ENCODE data around the gene IFITM2.

The IFITM2 gene

DNA sequence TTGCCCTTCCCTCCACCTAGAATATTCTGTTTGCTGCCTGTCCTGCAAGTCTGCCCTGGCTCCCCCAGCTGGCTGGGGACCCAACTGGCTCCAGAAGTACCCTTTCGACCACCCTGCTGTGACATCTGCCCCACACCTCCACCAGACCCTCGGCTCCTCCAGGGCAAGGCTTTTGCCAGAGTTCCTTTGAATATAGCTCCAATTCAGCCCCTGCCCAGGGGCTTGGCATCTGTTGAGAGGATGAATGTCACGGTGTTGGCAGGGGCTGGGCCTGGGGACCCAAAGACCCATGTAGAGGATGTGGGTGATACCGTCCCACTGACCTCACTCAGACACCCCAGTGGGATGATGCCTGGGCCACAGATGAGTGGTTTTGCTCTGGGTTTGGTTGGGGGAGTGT lies 25.4 kb upstream of the IFITM2 start:
- DNase-seq, result peak; percentile 43

GRCh38 chr11:282630-283360 lies 24.8 kb upstream of the IFITM2 start:
- peak; percentile 62 for DNase-seq

DNA sequence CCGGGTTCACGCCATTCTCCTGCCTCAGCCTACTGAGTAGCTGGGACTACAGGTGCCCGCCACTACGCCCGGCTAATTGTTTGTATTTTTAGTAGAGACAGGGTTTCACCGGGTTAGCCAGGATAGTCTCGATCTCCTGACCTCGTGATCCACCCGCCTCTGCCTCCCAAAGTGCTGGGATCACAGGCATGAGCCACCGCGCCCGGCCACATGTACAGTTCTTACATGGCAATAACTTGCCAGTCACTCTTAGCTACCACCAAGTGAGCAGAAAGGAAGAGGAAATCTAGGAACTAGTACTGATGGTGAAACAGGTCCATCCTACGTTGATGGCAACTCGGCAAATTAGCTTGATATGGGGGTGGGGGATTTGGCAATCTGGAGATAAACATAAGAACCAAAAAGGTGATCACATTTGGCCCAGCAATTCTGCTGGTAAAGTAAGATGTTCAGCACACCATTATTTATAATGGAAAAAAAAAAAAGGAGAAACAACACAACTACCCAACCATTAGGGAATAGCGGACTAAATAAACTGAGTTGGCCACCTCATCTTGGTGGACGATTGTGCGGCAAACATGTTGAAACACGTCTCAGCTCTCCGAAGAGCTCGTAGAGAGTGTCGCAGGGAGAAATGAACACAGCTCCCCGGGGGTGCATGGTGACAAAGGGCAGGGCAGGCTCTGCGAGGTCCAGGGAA lies 24.1 kb upstream of the IFITM2 start:
- DNase-seq, result peak; percentile 32

GRCh38 chr11:284105-285020 lies 23.3 kb upstream of the IFITM2 start:
- DNase-seq, result peak; percentile 41

DNA sequence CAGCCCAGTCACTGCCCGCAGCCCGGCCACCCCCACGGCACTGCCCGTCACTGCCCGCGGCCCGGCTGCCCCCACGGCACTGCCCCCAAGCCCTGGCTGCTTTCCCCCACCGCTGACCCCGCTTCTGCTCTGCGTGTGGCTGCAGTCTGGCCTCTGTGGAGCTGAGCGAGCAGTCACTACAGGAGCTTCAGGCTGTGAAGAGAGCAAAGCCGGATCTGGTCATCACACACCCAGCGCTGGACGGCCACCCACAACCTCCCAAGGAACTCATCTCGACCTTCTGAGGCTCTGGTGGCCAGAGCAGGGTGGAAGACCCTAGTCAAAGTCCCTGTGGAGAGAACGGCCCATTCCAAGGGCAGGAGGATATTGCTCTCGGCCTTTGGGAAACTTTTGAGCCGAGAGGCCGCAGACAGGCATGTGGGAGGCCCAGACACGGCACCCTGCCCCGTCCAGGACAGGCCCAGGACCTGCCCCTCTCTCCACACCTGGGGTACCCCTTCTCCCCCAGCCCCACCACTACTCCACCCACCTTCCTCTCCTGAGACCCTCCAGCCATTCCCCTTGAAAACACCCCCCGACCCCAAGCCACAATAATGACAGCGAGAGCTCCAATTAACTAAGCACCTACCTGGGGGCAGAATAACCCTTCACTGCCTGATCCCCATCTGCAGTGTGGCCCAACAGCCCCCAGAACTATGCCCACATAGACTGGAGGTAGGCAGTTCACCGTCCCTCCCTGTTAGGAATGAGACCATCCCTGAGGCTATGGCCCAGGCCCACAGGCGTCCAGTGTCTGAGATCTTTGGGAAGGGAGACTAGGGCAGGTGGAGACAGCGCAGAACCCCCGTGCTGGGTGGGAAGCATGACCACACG lies 22.4 kb upstream of the IFITM2 start:
- DNase-seq, result peak; percentile 44

DNA sequence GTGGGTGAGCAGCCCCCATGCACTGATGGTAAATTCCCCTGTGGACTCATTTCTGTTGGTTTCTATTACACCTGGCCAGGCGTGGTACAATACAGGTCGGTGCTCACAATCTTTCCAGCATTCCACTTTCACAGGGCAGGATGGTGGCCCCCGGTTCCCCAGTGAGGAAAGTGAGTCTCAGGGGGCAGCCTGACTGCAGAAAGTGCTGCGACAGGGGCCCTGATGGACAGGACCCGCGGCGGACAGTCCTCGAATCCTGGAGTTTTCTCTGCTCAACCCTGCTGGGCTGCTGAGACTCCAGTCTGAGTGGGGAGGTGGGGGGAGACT lies 21.8 kb upstream of the IFITM2 start:
- DNase-seq, result peak; percentile 50

GRCh38 chr11:286977-287820 lies 20.4 kb upstream of the IFITM2 start:
- DNase-seq, result peak; percentile 51

DNA sequence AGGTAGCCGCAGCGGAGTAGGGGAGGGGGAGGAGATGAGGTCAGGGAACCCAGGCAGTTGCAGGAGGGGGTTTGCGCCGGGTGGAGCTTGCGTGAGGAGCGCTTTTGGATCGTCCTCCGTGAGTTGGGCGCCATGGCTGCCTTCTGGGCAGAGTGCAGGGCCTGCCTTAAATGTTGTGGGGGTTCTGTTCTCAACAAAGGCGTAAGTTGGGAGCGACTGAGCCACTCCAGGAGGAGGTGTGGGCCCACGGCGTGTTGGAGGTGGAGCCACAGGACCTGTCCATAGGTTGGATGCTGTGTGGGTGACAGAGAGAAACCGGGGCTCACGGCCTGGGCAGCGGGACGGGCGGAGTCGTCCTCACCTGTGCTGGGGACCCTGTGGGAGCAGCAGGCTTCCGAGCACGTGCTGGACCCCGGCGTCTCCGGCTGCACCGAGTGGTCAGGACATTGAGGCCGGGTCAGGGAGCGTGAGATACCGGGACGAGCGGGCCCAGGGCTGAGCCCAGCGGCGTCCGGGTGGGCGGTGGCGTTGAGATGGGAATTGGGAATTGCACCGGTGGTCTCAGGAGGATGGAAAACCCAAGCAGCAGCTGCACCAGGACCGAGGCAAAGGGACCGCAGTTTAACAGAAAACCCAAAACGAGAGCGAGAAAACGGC lies 19.7 kb upstream of the IFITM2 start:
- DNase-seq, result peak; percentile 55

DNA sequence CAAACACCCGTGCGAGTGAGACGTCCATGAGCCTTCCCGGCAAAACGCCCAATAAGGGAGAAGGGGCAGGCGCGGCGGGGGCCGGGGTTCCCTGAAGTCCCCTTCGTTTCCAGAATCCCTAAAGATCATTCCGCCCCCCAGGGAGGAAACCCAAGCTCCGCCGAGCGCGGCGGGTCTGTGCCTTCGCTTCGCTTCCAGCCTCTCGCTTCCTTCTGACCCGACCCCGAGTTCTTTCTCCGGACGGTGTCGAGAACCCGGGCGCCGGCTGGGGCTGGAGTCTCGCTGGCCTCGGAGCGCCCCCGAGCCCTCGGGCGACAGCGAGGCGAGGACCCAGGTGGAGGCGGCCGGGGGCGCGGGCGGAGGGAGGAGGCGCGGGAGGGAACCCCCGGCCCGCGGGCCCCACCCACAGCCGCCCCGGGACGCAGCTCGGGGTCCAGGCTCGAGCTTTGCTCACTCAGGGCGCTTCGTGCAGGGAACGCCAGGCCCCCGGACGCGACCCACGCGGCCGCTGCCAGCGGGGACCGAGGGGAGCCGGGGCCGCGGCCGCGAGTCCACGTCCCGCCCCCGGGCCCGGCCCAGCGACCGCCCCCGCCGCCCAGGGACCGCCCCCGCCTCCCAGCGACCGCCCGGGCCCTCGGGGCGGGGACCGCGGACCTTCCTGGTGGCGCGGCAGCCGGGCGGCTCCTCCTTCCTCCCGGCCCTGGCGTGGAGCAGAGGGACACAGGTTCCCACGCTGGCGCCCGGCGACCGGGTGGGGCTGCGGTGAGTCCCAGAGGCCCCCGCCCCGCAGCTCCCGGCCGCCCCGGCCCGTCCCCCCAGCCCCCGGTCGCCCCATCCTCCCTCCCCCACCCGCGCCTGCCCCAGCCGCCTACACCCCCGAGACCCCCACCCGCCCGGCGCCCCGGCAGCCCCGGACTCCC lies 18.9 kb upstream of the IFITM2 start, which contains the start of gene PGGHG:
Gene PGGHG, plus strand, starts transcription at position 649 of the 920 bp plus-strand sequence. CDS start 691 bp downstream, outside the sequence.
- peak; percentile 100 for DNase-seq

DNA sequence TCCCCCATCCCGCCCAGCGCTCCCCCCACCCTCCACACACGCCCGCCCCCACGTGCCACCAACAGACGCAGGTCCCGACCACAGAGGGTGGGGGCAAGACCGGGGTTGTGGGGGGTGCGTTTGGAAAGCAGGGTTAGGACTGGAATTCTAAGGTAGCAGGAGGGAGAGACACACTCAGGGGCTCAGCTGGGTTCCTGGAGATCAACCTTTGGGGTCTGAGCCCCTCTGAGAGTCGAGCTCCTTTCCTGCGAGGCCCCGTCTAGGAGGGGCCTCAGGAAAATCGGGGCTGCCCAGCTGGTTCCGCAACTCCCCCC lies 18.3 kb upstream of the IFITM2 start:
- peak; percentile 59 for DNase-seq

DNA sequence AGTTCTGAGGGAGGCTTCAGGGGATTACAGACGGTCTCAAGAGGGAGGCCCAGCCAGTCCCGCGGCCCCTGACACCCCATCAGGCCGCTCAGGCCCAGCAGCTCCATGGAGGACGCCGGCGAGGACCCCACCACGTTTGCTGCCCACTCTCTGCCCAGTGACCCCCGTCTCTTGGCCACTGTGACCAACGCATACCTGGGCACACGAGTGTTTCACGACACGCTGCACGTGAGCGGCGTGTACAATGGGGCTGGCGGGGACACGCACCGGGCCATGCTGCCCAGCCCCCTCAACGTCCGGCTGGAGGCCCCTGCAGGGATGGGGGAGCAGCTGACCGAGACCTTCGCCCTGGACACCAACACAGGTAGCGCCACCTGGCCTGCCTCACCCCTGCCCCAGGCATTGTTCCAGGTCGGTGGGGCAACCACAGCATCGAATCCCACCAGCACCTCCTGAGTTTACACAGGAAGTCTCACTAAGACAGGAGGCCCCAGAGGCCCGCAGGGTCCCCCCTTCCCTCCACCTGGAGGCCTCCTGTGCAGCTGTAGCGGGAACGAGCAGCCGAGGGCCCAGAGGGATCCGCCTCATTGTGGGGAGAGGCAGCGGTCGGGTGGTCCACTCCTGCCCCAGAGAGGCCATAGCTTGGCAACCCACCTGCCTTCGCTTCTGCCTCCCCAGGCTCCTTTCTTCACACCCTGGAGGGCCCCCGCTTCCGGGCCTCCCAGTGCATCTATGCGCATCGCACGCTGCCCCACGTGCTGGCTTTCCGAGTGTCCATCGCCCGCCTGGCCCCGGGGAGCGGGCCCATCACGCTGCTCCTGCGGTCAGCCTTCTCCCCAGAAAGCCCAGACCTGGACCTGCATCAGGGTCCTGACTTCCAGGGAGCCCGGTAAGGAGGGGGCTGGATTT lies 17.6 kb upstream of the IFITM2 start:
- DNase-seq, result peak; percentile 49

DNA sequence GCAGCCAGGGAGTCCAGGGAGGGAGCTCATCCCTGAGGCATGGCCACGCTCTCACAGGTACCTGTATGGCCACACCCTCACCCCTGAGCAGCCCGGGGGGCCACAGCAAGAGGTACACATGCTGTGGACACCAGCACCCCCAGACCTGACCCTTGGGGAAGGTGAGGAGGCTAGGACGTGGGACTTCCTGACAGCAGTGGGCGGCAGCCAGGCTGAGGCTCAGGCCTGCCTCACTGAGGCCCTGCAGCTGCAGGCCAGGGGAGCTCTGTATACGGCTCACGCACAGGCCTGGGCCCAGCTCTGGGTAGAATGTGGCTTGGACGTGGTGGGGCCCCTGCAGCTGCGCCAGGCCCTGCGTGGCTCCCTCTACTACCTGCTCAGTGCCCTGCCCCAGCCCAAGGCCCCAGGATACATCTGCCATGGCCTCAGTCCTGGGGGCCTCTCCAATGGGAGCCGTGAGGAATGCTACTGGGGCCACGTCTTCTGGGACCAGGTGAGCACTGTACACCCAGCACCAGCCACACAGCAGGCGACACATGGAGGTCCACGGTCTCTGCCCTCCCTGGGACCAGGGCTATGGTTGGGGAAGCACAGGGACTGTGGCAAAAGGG lies 16.9 kb upstream of the IFITM2 start:
- peak; percentile 36 for DNase-seq

GRCh38 chr11:291281-292210 lies 16.1 kb upstream of the IFITM2 start:
- peak; percentile 34 for DNase-seq

- peak; percentile 33 for DNase-seq
These were observed 15.2 kb upstream of the IFITM2 start for GRCh38 chr11:292211-293121.

- peak; percentile 11 for DNase-seq
These were observed 14.3 kb upstream of the IFITM2 start for GRCh38 chr11:293271-293851.
